Stimulated activated CD4-positive, alpha-beta T cell treated with anti-CD3 and anti-CD28 coated beads, Interleukin-2, amount 100 ng/mL, for 24 hours (primary cell): Measurements from ENCODE around the gene HOXB5.

Source experiments
- DNase-seq, 2 donors: peaks; one replicate each; pipeline ENCODE4 v3.0.0-alpha.2; 2020

HOXB5 gene

DNA sequence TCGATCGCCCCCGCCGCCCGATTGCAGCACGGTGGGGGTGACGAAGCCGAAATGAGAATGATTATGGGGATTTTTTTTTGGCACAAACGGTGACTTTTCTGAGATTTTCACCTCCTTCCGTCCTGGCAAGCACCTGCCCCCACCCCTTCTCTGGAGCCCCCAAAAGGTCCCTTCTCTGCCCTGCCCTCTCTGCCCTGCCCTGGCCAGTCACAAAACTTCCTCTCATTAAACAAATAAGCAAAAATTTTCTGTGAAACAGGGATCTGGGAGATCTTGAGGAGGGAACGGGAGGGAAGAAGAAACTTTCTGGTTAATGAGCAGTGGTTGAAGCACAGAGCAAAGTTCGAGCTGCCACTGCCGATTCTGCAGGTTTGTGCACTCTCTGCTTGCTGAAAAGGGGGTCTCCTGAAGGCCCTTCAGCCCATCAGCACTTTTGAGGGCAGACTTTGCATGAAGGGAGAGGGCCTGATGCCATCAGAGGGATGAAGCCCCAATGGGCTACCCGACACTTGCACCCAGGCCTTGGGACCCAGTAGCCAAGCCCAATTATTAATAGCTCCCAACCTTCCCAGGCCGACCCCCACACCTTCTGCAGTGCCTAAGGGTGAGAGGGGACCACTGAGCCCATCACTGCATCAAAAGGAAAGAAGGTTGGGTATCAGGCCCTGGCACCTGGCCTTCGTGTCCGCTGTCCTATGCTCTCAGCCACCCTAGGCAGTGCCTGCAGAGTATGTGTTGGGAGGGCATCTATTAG is 22.6 kb upstream of the HOXB5 start:
- DNase-seq = no peak

DNA sequence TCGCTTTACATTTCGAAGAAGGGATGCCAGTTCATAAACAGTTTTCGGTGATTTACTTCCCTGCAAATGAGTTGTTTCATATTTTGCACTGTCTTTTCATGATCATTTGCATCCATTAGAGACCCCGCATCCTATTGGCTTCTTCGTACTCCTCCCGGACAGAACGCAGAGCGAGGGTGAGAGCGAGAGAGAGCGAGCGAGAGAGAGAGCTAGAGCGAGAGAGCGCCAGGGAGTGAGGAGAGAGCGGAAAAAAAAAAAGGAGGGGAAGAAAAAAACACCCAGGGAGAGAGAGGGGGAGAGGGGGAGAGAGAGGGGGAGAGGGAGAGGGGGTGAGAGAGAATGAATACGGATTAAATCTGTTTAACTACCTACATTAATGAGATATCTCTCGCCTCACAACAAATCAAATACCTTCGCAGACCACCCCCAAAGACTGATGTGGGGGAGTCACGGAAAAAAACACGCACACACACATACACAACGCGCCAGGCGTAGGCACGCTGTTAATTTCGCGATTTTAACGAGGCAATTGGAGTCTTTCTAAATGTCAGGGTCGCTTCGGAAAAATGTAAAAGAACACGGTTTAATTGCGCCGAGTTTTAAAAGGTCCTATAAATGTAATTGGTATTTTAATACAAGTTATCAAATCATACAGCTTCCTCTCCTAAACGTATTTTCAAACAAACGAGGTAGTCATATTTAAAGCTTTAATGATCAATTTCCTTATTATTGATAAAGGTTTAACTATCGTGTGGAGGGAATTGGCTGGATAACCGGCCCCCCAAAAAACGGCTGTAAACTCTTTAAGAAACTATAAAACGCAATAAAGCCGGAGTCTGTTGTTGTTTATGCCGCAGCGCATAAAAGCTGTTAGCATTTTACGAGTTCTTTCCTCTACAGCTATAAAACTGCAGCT is 21.7 kb upstream of the HOXB5 start, which contains the start of gene HOXB8:
HOXB8 (minus strand) TSS at position 246 of the 916 bp plus-strand sequence. CDS start 588 bp downstream, outside the sequence.
- DNase-seq = no peak

DNA sequence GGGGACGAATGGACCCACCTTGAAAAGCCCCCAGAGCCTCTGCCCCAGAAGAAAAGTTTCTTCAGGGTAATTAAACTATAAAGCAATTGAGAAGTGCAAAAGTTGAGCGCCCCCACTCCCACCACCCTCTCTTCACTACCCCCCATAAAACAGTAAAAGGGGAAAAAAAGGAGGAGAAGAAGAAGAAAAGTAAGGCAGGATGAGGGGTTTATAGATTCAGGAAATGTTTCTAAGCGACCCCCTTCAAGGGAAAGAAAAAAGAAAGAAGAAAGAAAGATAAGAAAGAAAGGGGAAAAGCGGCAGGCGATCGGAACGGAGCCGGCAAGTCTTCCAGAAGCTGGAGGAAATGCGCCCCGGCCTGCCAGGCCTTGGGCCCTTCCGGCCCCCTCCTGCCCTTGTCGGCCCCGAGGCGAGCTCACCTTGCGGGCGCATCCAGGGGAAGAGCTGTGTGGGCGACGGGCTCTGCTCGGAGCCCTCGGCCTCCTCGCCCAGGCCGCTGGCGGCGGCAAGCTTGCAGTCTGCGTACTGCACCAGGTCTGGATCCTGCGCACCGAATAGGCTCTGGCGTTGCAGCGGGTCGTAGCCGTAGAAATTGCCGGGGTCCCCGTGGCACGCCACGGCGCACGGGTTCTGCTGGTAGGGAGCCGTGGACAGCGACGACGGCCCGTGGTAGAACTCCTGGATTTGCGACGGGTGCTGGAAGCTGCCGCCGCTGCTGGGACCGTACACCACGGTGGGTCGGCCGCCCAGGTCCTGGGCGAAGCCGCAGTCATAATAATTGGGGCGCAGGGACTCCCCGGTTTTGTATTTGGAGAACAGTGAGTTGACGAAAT is 20.5 kb upstream of the HOXB5 start:
- DNase-seq = peak in 1 of 2 donors; percentile 47

DNA sequence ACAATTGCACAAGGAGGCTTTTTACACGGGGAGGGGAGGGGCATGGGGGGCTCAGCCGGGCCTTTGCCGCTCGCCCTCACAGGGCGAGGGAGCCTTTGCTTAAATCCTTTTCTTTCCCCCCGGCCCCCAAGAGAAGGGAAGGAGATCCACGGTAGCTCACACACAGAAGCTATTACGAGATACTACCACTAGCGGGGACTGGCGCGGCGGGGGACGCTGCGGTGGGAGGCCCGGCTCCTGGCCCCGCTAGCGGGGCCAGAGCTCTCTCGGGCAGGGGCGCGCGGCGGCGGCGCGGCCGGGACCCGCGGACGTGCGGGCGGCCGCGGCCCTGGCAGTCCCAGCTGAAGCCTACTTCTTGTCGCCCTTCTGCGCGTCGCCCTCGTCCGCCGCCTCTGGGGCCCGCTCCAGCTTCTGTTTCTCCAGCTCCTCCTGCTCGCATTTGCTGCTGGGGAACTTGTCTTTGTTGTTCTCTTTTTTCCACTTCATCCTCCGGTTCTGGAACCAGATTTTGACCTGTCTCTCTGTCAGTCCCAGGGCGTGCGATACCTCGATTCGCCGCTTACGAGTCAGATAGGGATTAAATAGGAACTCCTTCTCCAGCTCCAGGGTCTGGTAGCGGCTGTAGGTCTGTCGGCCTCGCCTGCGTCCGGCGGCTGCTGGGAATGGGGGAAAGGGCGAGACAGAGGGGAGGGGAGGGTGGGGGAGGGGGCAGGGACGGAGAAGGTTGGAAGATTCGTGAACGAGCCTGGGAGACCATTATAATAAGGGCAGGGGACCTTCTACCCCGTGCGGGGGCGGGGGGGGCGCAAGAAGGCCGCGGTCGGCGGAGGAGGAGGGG is 19.5 kb upstream of the HOXB5 start:
- DNase-seq = peak; percentile 50 to 57

DNA sequence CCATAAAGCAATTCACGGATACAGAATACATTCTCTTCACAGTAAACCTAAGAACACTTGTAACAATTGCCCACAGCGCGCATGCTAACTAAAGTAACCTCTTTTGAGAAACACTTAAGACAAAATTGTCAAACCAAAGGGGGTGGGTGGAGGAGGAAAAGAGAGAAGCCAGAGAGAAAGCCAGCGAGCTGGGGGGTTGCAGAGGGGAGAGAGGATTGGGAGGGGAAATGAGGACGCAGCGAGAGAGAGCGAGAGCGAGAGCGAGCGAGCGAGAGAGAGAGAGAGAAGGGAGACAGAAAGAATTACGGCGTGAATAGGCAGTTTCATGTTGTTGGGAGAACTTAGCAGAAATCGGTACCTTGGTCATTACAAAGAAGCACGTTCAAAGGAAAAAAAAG is 18.9 kb upstream of the HOXB5 start:
- no peak for DNase-seq

DNA sequence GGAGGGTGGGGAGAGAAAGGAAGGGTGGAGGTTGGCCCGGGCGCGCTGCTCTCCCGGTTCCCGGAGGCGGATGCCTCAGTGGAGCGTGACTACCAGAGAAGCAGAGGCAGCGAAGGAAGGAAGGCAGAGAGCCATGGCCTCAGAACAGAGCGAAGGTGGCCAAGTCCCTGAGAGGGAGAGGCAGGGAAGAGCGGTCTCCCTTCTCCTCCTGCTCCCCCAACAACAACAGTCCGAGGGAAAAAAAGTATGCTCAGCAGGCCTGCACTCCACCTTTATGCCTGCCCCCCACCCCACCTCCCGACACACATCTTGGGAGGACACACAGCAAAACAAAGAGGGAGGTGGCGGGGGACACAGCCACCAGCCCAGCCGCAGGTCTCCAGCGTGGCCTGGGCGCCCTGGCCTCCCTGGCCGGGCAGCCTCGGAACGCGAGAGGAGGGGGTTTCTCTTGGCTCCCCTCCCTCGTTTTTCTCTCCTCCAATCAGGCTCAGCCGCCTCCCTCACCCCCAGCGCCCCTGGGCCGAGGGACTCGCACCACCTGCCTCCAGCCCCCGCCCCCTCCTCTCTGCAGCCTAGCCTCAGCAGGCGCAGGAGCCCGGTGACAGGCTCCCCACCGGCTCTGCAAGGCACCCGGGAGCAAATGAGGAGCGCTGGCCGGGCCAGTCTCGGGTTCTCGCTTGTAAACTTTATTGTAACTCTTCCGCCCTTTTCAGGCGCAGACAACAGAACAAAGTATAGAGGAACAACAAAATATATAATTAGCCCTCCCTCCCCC is 18.3 kb upstream of the HOXB5 start:
- DNase-seq = peak in 1 of 2 donors; percentile 36

DNA sequence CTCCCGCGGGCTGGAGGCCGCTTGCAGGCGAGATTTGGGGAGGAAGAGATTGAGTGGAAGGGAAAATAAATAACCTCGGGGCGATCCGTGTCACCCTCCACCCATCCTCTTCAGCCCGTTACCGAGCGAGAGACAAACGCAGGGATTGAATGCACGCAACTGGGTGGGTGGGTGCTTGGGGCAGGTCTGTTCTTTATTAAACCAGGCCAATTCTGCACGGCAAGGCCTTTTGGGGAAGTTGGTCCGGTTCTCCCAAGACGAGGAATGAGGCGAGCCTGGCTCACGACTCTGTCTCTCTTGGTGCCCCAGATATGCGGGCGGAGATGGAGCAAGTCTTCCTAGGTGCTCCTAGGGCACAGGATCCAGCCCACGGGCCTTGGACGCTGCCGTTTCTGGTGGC is 17.6 kb upstream of the HOXB5 start:
- DNase-seq = no peak

DNA sequence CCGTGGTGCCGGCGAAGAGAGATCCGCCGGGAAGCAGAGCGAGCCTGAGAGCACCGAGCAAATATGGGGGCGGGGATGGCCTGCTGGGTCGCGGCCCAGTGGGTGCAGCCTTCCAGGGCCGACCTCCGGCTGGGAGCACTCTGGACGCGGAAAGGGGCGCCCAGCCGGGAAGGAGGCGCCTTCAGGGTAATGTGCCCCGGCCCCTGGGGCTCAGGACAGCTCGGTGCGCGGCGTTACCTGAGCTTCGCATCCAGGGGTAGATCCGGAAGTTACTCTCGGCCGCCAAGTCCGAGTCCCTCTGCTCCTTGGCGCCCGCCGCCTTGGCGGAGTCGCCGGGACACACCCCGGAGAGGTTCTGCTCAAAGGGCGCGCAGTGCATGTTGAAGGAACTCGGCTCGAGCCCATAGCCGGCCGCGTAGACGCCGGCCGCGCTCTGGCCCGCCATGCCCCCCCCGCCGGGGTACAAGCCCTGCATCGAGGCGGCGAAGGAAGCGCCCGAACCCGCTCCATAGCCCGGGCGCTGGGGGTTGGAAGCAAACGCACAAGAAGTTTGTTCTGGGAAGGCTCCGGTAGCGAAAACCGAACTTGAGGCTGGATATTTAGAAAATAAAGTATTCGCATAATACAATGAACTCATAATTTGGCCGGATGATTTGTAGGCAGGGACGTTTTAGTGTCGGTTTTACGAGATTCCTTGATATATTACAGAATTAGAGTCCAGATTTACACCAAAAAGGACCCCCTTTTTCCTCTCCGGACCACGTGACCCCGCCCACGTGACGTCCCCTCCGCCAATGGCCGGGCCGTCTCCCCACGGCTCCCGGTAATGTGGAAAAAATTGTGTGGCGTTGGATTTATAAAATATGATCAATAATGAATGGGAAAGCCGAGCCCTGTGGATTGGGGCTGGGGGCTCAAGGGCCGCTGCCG is 17.0 kb upstream of the HOXB5 start, which contains the start of gene HOXB7:
HOXB7 (minus strand) TSS at position 736 of the 930 bp plus-strand sequence; CDS start at position 637, 99 bp downstream.
- peak; percentile 77 to 80 for DNase-seq

DNA sequence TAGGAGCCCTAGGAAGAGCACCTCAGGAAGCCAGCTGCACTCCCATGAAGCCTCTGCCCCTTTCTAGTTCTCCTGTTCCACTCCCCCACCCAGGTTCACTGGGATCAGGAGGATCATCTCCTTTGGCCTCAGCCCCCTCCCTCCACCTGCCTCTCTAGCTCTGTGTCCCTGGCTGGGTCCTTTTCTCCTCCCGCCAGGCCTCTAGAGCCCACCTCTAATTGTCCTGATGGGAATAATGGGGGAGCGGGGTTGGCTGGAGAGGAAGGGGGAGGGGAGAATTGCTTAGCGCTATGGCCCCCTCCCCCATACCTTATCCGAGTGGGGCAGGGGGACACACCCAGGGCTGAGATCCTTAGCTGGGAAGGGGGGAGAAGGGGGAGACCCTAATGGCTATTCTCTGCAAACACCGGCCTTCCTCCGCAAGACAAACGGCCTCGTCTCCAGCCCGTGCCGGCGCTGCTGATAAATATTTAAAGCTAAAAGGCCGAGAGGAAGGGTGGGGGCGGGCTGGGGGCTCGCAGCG is 16.2 kb upstream of the HOXB5 start:
- DNase-seq = no peak

DNA sequence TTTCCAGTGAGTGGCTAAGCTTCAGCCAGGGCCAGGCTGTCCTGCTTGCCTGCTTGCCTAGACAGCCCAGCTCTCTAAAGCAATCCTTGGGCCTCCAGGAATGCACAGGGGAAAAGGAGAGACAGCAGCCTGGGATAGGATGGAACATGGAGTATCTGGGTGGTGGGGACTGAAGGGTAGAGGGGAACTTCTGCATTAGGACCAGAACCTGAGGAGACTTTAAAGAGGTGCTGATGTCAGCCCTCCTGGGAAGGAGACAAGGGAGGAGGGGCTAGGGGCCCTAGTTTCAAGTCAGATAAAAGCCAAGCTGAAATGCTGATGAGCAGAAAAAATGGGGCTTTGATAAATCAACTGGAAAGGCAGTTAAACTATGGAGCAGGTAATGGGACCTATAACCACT is 15.5 kb upstream of the HOXB5 start:
- no peak for DNase-seq

DNA sequence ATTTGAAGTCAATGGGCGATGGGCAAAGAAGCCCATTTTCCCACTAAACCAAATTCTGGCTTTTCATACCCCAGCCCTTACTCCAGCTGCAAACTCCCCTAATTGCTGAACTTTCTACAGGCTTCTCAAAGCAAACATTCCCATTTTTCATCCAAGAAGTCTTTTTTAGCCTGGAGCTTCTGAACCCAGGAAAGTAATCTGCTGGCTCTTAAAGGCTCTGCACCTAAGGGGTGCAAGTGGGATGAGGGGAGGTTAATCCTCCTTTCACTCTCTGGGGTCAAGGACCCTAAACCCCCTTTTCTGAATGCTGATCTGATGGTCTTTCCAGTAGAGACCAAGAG is 14.9 kb upstream of the HOXB5 start:
- no peak for DNase-seq

DNA sequence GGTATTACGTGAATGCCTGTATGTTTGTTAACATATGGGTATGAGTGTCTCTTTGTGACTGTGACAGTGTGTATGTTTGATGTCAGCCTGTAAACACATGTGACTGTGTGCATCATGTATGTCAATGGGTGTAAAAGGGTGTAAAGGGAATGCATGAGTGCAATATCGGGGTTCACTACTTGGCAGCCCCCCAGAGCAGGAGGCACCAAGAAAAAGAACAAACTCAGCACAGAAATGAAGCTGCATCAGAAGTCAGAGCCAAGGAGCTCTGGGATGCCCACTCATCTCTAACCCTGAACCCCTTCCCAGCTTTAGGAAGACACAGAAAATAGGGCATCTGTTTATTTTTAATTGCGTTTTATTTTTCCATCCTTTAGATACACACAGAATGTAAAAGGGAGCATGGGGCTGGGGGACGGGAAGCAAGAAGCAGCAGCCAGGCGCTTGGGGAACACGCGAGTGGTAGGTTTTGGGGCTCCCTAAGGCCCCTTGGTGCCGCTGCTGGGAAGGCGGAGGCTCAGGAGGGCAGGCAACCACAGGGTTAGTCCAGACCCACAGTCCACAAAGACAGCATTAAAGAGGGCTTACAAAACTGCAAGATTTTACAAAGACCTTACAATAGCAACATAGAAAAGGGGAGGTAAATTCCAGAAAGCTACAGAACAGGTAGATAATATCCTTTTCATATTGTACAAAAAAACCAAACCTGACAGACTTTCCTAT is 13.5 kb upstream of the HOXB5 start:
- DNase-seq = no peak

DNA sequence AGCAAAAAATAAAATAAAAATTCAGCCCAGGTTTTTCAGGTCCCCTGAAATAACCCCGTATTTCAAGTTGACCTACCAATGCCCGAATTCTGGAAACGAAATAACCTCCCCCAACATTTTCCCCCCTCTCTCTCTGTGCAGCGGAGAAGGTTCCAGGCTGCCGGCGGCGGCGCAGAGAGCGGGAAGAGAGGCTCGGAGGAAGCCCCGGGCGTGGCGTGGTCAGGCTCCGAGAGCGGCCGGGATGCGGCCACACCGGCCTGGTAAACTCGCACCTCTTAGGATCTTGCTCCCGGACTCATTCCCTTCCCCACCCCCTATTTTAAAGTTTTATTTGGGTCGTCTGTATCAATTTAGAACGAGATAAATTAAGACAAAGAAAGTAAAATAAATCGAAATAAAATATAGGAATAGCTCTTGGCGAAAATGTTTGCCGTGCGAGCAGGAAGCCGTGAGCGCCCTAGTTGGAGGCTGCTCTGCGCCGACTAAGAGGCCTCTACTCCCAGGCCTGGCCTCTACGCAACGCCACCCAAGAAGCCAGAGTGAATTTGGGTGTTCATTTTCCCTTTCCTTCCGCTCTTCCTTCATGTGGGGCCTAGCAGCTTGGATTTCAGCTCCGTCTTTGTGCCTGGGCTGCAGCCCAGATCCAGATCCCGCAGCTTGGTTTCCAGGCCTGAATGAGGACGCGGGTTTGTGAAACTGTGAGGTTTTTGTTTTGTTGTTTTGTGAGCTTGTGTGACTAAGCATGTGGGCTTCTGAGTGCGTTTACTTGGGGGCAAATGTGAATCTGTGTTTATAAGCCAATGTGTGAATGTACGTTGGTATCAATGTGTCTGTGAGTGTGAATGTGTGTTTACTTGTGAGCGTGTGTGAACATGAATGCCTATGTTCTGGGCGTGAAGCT is 12.7 kb upstream of the HOXB5 start:
- DNase-seq = no peak

DNA sequence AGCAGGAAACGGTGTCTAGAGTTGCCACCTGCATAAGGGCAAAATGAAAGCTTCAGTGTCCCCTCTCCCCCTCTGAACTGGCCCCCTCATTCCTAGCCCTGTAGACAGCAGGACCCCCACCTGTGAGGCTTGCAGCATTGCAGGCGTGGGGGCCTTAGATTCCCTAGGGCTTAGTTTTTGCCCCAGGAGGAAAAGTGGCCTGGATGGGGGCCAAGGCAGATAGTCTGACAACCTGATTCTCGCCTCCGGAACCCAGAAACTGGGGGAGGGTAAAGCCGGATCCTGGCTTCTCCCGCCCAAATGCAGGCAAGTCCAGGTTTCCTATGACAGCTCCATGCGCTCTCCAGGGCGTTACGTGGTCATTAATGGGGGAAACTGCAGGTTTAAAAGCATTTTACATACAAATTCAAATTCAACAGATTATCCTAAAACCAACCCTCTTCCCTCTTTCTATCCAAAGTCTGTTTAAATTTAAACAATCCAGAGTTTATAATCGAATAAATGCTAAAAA is 11.9 kb upstream of the HOXB5 start:
- DNase-seq = no peak

DNA sequence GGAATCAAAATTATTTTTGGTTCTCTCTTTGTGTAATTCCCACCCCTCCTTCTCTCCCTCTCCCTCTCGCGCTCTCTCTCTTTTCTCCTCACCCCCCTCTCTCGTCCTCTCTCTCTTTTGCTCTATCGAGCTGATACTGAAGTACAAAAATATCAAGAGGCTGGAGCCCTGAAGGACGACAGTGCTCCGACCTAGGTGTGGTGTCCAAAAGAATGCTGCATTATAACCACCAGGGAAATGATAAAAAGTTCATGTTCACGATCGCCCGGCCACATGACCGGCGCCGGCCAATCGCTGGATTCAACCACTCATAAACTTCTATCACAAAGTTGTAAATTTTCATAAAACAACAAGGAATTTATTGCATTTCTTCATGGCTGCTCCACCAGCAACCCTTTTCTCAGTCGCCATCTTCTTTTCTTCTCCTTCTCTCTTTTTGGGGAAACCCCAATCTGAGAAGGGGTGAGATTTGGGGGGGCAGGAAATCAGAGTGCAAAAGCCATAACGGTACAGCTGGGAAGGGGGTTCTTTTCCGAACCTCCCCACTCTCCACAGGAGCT is 11.3 kb upstream of the HOXB5 start, which contains the start of gene HOXB6:
HOXB6 (minus strand) TSS at position 217 of the 560 bp plus-strand sequence. CDS start 6,836 bp downstream, outside the sequence.
- no peak for DNase-seq

DNA sequence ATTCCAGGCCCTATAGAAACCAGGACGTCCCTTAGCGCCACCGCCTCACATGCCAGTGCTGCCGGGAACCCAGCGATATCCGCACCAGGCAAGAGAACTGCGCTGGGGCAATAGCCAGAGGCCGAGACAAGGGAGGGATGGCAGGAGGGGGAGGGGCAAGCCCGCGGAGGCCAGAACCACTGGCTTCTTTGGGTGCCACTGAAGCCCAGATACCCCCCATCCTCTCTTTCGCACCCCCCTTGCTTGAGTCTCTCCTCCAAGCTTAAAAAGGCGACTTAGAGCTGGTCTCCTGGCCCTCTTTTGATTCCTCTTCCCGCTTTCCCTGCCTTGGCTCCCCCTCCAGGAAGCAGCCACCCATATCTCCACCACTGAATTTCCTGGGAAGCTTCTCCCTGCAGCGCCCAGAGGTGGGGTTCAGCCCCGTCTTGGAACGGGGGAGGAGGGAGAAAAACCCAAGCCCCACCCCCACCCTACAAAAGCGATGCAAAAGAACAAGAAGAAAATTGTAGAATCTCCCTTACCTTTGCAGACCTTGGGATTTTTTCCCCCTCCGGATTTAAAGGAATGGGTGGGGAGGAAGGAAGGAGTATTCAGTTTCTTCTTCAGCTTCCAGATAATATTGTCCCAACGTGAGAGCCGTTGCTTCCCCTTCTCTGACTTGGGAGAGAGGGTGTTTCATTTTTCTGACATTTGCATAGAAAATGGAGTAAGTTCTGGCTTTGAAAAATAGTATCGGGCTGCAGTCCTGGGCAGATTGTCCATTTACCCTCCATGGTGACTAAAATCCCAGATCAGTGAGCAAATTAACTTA is 10.6 kb upstream of the HOXB5 start:
- no peak for DNase-seq
